Measurements from ENCODE around the gene EXOC7. TPM values are rescaled to one million over a fixed set of nuclear protein-coding genes. Genes with fewer than 3 reads are reported as not detected.

EXOC7 gene
- total RNA-seq, 1 donor from 2014 or later, result 125 TPM

DNA sequence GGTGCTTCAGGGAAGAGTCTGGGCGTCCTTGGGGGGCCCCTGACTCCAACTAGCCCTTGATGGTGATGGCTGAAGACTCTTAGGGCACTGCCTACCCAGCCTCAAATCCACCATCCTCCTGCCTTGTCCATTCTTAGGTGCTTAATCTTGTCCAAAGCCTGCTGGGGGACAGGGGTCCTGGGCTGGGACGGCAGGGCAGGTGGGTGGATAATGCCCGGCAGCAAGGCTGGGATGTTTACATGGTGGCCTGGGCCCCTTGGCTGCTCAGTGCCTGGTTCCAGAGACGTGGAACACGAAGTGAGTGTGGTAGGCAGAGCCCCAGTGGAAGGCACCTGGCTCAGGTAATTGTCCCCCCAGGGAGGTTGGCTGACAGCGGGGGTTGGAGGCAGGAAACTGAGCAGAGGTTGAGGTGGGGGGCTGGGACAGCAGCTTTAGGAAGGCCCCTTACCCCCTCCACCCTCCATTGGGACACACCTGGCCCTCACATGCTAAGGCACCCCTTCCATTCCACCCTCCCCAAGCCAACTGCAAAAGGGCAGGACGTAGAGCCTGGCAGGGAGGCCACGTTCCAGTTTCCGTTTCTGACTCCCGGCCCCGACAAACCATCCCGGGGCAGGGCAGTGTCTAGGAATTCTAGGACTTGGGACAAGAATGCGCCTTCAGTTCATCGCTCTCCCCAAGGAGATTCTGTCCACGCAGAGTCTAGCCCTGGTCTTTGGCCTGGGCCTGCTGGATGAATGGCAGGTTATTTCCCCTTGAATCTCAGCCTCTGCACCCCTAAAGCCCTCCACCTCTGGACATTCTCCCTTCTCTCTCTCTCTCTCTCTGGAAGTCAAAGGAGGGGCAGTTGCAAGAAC lies 35.5 kb upstream of the EXOC7 start:
- DNase-seq (ENCODE audit: low spot score), result no peak
- no peak for ATAC-seq
- intact Hi-C loops (cut with DNase I), result no loop called here

DNA sequence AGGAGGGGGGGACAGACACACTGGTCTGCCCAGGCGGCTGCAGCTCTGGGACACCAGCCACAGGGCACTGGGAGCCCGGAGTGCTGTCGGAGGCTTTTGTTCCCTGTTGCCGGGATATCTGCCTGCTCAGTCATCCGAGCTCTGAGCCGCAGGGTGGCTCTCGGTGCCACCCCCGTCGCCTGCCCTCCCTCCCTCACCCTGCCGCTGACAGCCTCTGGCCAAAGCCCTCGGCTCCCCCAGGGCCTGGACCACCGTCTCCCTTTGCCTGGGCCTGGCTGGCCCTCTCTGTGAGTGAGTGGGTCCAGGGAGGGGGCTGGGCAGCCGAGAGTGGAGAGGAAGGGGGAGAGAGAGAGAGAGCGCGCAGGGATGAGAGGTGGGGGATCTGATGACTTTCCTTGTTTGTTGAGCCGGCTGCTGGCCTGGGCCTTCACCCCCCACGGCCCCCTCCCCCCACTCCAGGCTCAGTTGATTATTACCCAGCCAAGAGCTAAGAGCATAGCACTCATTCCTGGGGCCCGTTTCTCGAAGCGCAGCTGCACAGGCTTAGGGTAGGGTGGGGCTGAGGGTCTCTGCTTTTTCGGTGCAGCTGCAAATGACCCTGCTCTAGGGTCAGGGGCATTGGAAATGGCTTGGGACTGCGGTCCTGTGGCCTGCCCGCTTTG lies 34.8 kb upstream of the EXOC7 start:
- ATAC-seq (no peak), DNase-seq (ENCODE audit: low spot score) (no peak)
- intact Hi-C loops (cut with DNase I), result no loop called here

DNA sequence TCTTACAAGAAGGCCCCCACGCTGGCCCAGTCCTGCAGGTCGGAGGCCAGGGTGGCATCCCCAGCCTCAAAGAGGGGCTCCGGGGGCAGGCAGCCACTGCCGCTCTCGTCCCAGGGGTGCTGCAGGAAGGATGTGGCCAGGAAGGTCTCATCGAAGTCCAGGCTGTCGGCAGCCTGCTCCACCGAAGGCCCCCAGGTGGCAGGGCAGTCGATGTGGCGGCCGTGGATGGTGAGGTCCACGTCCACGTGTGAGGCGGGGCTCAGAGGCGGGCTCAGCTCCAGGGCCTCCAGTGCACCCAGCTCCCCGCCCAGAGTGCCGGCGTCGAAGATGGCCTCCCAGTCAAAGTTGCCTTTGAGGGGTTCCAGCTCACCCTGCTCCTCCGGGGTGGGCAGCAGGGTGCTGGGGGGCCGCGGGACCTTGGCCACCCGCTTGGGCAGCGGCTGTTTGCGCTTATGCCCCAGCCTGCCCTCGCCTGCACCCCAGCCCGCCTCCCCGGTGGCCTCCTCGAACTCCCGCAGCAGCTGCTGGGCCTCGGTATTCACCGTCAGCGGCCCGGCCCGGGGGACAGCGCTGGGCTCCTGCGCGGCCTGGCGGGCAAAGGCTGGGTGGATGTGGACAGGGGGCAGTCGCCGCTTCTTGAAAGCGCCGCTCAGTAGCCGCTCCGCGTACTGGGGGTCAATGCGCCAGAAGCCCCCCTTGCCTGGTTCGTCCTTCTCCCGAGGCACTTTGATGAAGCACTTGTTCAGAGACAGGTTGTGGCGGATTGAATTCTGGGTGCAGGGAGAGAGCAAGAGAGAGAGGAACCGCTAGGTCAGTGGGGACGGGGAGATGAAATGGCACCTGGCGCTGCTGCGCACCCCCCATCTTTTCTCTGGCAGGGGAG lies 34.0 kb upstream of the EXOC7 start:
- DNase-seq (ENCODE audit: low spot score), result no peak
- intact Hi-C loops (cut with DNase I), result no loop called here
- ATAC-seq, result no peak

DNA sequence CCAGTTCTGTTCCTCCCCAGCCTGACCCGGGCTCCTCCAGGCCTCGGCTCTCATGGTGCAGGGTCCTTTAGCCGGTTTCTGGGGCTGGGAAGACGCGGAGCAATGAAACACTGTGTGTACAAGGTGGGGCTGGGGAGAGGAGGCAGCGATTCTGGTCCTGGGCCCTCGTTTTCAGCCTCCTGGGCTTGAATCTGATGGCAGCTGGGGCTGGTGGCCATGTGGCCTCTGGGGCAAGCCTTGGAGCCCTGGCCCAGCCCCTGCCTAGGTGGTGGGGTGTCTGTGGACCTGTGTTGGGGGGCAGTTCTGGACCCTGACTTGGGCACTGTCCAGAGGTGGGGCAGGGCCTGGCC lies 33.4 kb upstream of the EXOC7 start:
- ATAC-seq (no peak), DNase-seq (ENCODE audit: low spot score) (no peak)
- intact Hi-C loops (cut with DNase I), result no loop called here

DNA sequence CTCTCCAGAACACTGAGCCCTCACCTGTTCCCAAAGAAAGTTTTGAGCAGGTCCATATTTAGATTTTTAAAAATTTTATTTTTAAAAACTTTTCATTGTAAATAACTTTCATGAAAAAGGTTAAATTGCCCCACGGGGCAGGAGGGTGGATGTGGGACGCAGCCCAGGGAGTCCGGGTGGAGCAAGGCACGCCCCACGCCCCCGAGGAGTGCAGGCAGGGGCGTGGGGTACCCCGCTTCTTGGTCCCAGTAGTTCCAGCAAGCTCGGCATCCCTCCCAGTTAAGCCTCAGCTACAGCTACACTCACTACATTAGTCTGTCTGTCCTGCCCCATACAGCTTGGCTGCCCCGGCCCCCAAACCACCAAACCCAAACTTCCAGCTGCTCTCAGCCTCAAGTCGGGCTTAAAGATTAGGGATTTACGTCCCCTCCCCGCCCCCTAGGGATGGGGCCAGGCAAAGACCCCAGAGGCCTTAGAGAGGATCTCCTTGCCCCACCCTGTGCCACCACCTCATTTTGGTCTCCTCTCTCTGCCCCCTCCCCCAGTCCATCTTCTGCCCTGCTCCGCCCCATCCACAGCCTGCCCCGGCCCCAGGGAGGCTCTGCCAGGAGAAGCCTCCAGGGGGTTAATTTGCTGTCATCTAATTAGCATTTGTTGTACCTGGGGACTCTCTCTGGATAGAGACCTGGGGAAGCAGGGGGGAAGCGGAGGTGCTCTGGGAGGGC lies 32.9 kb upstream of the EXOC7 start:
- intact Hi-C loops (cut with DNase I), result no loop called here
- no peak for DNase-seq (ENCODE audit: low spot score)
- no peak for ATAC-seq

DNA sequence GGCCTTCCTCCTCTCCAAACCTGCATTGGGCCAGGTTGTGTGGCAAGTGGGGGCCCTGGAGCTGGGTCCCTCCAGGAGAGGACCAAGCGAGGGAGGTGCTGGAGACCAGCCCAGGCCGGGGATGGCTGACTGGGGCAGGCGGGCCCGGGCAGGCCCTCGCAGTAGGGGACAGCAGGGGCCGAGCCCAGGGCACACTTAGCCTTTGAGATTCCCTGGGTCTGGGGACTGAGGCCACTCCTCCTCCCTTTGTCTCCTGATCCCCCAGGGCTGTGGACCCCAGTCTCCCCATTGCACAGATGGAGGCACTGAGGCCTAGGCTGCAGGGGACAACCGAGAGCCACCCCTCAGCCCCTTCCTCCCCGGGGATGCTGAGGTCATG lies 32.2 kb upstream of the EXOC7 start:
- DNase-seq (ENCODE audit: low spot score), result no peak

DNA sequence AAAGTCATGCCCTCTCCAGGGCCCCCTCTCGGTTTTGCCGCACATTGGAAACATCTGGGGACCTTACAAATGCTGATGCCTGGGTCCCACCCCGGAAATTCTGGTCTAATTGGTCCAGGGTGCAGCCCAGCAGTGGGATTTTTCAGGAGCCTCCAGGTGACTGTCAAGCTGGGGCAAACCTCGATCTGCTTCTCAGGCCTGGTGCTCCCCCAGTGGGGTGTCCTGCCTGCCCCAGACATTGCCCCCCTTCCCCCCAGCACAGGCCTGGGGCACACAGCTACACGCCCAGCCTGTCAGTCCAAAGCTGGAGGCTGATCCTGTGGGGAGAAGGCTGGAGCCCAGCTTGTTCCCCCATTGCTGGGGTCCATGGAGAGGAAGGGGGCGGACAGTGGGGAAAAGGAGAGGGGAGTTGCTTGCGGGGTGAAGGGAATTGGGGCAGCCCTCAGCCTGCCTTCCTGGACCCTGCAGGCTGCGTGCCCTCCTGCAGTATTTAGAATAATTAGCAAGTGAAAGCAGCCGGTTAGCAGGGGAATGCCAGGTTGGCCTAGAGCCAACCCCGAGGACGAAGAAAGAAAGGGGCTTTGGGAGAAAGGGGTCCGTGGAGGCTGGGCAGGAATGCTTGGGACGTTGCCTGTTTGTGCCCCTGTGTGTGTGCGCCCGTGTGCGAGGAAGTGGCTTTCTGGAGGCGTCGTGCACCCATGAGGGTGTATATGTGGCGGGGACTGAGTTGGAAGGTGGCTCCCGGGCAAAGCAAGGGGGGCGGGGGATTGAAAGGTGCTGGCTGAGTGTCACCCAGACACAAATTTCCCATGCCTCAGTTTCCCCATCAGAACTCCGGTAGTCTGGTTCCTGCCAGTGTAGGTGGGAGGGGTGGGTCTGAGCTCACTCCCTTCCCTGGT lies 31.6 kb upstream of the EXOC7 start:
- DNase-seq (ENCODE audit: low spot score) (no peak), ATAC-seq (no peak)
- intact Hi-C loops (cut with DNase I), result no loop called here

More for the DNA sequence above, 32.2 kb upstream of the EXOC7 start:
- intact Hi-C loops (cut with DNase I), result no loop called here
- ATAC-seq, result no peak

DNA sequence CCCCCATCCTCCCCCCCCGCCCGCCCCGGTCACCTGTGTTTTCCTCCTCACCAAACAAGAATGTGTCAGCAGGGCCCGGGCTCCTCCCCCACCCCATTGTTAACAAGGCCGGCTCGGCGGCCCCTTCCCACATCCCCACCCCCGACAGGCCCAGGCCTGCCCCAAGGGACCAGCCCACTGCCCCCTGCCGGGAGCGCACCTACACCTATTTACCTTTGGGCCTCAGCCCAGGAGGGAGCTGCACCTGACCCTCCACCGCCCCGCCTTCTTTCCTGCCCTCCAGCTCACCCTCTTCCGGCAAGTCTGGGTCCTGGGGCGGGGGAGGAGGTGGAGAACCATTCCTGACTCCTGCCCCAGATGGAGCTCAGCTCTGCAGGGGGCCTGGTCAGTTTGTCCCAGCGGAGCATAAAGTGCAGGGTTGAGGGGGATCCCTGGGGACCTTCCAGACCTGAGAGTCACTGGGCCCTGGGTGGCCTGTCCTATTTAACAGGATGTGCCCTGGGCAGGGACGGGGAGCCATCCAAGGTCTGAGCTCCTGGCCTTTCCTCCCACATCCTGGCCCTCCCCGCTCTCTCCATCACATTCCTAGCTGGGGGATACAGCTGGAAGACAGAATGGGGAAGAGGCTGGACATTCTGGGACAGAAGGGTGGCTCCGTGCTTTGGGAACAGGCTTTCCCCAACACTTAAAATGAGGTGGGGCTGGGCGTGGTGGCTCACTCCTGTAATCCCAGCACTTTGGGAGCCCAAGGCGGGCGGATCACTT lies 29.2 kb upstream of the EXOC7 start:
- DNase-seq (ENCODE audit: low spot score) (no peak), ATAC-seq (no peak)
- intact Hi-C loops (cut with DNase I), result no loop called here

DNA sequence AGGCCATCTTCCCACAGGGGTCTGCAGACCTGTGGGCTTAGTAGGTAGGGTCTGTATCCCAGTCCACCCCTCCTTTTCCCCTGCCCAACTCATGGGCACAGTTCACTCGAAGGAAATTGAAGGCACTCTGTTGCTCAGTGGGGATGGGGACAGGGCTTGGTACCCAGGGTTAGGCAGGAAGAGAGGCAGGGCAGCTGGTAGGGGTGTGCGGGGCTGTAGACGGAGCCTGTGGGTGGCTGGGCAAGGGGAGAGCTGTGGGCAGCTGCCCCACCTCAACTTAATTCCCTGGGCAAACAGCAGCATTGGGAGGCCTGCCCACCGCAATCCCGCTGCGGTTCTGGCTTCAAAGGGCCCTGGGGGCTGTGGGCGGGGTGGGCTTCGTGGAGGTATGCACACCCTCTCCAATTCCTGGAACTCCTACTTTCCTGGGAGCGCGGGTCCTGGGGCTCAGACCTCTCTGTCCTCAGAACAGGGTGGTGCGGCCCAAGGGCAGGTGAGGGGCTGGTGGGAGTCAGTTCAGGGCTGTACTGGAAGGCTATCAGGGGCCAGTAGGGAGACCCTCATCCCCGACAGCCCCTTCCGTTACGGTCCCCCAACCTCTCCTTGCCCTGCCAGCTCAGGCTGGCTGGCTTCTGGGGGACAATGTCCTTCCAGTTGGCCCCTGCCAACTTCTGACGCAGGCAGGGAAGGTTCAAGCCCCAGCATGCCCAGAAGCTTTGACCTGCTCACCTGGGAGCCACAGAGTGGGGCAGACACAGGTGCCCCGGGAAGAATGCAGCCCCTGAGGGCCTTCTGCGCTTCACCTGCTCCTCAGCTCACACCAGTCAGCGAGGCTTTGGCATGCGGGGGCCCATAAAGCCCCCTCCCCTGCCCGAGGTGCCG lies 28.3 kb upstream of the EXOC7 start:
- DNase-seq (ENCODE audit: low spot score), result no peak
- intact Hi-C loops (cut with DNase I), result no loop called here
- ATAC-seq, result no peak

DNA sequence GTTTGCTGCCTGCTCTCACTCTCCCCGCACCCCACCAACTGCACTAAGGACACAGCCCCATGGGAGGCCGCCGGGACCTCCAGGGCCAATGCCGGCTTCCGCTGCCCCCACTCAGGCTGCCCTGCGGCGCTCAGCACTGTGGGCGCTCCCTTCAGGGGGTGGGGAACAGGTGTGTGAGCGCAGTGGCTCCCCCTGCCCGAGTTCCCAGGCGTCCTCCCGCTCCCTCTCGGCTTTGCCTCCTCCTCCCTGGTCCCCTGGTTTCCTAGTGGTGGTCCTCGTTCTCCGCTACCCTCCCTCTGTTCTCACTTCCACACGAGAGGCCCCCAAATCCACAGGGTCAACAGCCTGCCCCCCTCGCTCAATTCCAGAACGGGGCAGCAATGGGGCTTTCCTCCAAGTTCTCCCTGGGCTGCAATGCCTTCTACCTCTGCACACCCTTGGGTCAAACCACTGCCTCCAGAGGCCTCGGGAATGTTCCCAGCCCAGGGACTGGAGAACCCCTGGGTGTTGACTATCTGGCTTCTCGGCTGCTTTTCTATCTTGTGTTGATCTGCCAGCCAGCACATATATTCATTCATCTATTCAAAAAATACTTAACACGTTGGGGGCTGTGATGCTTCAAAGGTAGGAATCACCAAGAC lies 27.6 kb upstream of the EXOC7 start:
- ATAC-seq, result no peak
- intact Hi-C loops (cut with DNase I), result no loop called here
- DNase-seq (ENCODE audit: low spot score), result no peak

DNA sequence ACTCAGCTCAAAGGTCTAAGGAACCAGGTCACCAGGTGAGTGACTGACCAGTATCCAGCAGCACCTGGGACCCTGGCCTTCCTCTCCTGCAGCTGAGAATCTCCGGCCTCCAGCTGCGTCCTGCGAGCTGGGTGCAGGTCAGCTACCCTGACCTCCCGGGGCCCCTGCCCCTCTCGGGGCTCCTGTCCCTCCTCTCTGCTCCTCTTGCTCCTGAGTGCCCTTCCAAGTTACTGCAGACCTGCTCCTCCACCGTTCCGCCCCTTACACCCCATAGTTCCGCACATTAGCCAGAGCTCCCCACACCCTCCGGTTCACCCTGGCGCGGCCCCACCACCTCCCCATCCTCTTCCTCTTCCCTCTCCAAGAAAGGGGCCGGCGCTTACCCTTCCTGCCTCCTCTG lies 26.9 kb upstream of the EXOC7 start:
- intact Hi-C loops (cut with DNase I), result no loop called here
- DNase-seq (ENCODE audit: low spot score), result no peak
- ATAC-seq, result no peak

DNA sequence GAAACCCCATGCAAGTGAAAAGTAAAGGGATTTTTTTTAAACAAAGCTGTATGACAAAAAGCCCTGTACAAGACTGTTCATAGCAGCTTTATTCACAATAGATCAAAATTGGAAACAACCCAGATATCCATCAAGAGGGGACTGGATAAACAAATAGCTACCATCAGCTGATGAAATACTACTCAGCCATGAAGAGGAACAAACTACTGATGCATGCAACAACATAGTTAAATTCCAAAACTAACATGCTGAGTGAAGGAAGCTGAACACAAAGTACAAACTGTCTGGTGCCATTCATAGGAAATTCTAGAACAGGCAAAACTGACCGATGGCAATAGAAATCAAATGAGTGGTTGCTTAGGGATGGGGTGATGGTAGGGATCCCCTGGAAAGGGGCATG lies 22.3 kb upstream of the EXOC7 start:
- DNase-seq (ENCODE audit: low spot score) (no peak), ATAC-seq (no peak)
- intact Hi-C loops (cut with DNase I), result no loop called here

DNA sequence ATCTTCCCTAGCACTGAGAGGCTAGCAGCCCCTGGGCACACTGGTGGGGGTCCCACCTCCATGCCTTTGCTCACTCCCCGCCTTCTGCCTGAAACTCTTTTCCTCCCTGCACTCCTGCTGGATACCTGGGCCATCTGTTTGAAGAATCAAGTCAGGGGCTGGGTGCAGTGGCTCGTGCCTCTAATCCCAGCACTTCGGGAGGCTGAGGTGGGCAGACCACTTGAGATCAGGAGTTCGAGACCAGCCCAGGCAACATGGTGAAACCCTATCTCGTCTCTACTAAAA lies 21.7 kb upstream of the EXOC7 start:
- ATAC-seq, result no peak
- no peak for DNase-seq (ENCODE audit: low spot score)
- intact Hi-C loops (cut with DNase I), result no loop called here

DNA sequence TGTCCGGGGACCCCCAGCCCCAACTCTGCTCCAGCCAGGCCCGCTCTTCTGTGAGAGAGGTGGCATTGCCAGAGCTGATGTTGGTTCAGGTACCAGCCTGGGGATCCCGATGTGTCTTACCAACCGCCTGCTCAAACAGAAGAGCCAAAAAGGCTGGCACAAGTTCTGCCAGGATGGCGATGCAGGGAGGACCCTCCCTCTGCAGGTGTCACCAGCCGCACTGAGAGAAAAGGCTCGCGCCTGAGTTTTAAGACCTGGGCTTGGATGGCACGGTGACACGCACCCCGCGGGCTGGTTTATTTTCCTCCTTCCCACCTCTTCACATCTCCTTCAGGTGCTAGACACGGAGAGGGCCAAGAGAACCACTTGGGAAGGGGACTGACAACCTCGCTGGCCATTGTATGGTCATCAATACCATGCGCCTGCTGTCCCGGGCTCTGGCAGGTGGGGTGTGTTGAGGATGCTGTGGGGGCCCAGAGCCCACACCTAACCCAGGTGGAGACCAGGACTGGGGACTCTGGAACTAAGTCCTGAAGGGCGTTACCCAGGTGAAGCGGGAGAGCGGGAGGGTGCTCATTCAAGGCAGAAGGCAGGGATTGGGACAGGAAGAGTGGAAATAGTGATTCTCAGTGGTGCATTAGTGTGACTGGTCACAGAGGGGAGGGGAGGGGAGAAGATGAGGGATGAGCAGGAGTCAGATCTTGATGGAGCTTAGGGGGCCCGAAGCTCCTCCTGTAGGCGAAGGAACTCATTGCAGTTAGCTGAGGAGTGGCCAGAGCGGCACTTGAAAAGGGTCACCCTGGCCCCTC lies 21.2 kb upstream of the EXOC7 start:
- DNase-seq (ENCODE audit: low spot score) (no peak), ATAC-seq (no peak)
- intact Hi-C loops (cut with DNase I), result loop anchor here (5.0 kb wide), 1 partner anchor 58 kb away; no protein-coding TSS in a partner anchor

DNA sequence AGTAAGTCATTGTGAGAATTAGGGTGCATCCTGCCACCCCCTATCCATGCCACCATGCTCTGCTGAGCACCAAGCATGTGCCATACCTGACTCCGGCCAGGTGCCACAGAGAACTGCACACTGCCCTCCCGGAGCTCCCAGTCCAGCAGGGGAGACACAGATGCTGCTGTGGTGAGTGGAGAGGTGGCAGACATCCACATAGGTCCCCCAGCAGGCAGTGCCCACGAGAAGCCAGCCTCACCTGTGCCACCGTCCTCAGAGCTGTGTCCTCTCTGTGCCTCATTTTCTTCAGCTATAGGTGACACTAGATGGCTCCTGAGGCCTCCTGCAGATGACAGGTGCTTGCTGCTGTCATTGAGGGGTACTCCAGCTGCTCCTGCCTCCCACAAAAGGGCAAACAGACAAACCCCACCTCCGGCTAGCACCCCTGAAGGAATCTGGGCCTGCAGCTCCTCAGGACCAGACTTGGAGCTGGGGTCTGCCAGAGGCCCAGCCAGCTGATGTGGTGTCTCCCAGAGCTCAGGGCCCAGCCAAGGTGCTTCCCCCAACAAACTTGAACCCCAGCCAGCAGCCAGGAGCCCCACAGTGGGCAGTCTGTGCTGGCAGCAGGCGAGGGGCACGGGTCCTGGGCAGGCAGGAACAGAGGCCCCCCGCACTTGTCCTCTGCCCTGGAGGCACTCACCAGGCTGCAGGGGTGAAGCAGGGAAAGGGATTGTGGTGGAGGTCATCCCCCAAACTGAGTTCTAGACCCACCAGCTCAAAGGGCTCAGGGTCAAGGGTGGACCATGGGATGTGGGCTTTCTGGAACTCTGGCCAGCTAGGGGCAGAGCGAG lies 20.4 kb upstream of the EXOC7 start:
- no peak for ATAC-seq
- no peak for DNase-seq (ENCODE audit: low spot score)
- intact Hi-C loops (cut with DNase I), result loop anchor here (2.0 to 5.0 kb wide), 2 partner anchors 58 to 155 kb away; no protein-coding TSS in a partner anchor
